Neural progenitor cell (in vitro differentiated cells): ENCODE measurements around the gene SERP2.

Experiments
- CTCF ChIP-seq: fragments of 200-600 bp; sonication (generic); IDR thresholded peaks from 2 replicates; pipeline ENCODE4 v1.5.1; 2017; ENCODE audit warnings: antibody characterized with exemption, mild to moderate bottlenecking
- EZH2phosphoT487 ChIP-seq: fragments of 200-600 bp; sonication (generic); IDR thresholded peaks from 2 replicates; pipeline ENCODE4 v1.6.1; 2017; ENCODE audit warnings: antibody characterized with exemption

DNA sequence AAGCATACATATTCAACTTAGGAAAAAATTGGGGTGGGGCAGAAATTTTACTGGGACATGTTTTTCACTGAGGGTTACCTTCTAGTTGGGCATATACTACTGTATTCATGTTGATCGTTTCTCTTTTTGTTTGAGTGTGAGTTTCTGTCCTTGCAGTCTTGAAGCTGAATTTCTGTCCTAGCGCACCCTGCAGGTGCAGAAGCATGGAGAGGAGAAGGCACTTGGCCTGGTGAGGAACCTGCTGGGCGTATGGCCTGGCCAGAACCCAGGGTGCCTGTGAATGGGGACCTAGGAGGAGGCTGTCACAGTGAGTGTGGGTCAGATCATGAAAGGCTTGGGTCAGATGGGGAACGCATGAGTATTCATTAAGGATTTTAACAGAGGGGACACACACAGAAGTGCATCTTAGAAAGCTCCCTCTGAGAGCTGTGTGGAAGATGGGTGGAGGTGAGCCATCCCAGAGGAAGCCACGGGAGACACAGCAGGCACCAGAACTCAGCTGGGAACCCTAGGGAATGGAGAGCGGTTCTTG, 36.8 kb downstream of the SERP2 start:
- TF ChIP-seq EZH2phosphoT487 (no peak), CTCF (no peak)
